SK-MEL-5 (cell line): Measurements from ENCODE around the gene ASPHD2. TPM values are rescaled to one million over a fixed set of nuclear protein-coding genes. Genes with fewer than 3 reads are reported as not detected.

ENCODE experiments used
- DNase-seq: peaks from one replicate; pipeline ENCODE4 v3.0.0-alpha.2; 2016; ENCODE audit warnings: low read depth, low spot score
- in situ Hi-C: cut with HindIII; loops from 2 replicates; pipeline ENCODE4 v1.10.0; 2016; ENCODE audit warnings: low sequenced_read_pairs, high pct_unique_total_duplicates, low pct_unique_long_range_greater_than_20kb
- small RNA-seq, 2 experiments: library from RNA; depleted of rRNA; stranded (forward); fragments of <200 nt; gene quantifications; one replicate each; pipeline ENCODE3, GENCODE V24; 2014
- total RNA-seq: library from RNA; depleted of rRNA; stranded (reverse); fragments of >200 nt; shearing (Covaris generic); gene quantifications from 2 replicates; pipeline ENCODE4 v1.2.3, GENCODE V29; 2014; rRNA removed

Gene ASPHD2
- total RNA-seq, 1 experiment from 2014 or later: 3.5 TPM

- peak; percentile 83 for DNase-seq
- in situ Hi-C loops: no loop called here
These were observed 53.1 kb downstream of the ASPHD2 start for GRCh38 chr22:26482161-26482560.

- no peak for DNase-seq
- in situ Hi-C loops: no loop called here
These were observed 54.0 kb downstream of the ASPHD2 start for GRCh38 chr22:26483043-26483438.

- DNase-seq: peak; percentile 92
- in situ Hi-C loops: no loop called here
These were observed 54.6 kb downstream of the ASPHD2 start, which contains the start of the genes HPS4 and SRRD for GRCh38 chr22:26483439-26484359. Gene HPS4 (minus strand): TSS chr22:26483783. CDS start chr22:26481762, 2,021 bp downstream. Gene SRRD (plus strand): TSS chr22:26483877. CDS start chr22:26483891, 14 bp downstream.

GRCh38 chr22:26484360-26484706 is 55.3 kb downstream of the ASPHD2 start:
- DNase-seq: peak; percentile 80
- in situ Hi-C loops: no loop called here

GRCh38 chr22:26485013-26485412 is 56.0 kb downstream of the ASPHD2 start:
- in situ Hi-C loops: no loop called here
- peak; percentile 67 for DNase-seq

- in situ Hi-C loops: no loop called here
- no peak for DNase-seq
These were observed 56.8 kb downstream of the ASPHD2 start for GRCh38 chr22:26485806-26486390.

GRCh38 chr22:26486394-26486793 is 57.3 kb downstream of the ASPHD2 start:
- in situ Hi-C loops: no loop called here
- no peak for DNase-seq

GRCh38 chr22:26487996-26488395 is 58.9 kb downstream of the ASPHD2 start:
- in situ Hi-C loops: no loop called here

GRCh38 chr22:26489447-26490036 is 60.5 kb downstream of the ASPHD2 start:
- in situ Hi-C loops: no loop called here
- DNase-seq: peak; percentile 100

More at GRCh38 chr22:26487996-26488395, 58.9 kb downstream of the ASPHD2 start:
- DNase-seq: no peak

- in situ Hi-C loops: no loop called here
- no peak for DNase-seq
These were observed 63.2 kb downstream of the ASPHD2 start for GRCh38 chr22:26492220-26492619.

- in situ Hi-C loops: no loop called here
- DNase-seq: no peak
These were observed 65.4 kb downstream of the ASPHD2 start for GRCh38 chr22:26494506-26494905.

Small RNAs within 50 kb of the gene (small RNA-seq; reads per million reads assigned to genes)
- 0 to 0.48 reads per million in 2 experiments for gene RNA5SP495

Other genes with a start within 250 kb of the ASPHD2 start
- 351 and 357 TPM in 2 replicates for gene HPS4, start 54.5 kb downstream of the ASPHD2 start, total RNA-seq
- gene SRRD, start 54.6 kb downstream of the ASPHD2 start, total RNA-seq: 138 and 163 TPM in 2 replicates
- gene TFIP11, start 83.2 kb downstream of the ASPHD2 start, total RNA-seq: 41.1 and 42.6 TPM in 2 replicates
- gene TPST2, start 160.9 kb downstream of the ASPHD2 start, total RNA-seq: 25.1 and 30.5 TPM in 2 replicates
- gene CRYBB1, start 188.8 kb downstream of the ASPHD2 start, total RNA-seq: not detected in 2 replicates
- gene CRYBA4, start 192.7 kb downstream of the ASPHD2 start, total RNA-seq: 0.21 and 0.29 TPM in 2 replicates
- gene MIAT, start 228.3 kb downstream of the ASPHD2 start, total RNA-seq: 0.32 and 0.45 TPM in 2 replicates